ENCODE measurements around the gene RANBP17. TPM values are rescaled to one million over a fixed set of nuclear protein-coding genes. Genes with fewer than 3 reads are reported as not detected.
A peak's percentile ranks its signal among the peaks of the same experiment; 100 is the strongest.
"Not testable (repeated sequence)": the region's sequence is repeated elsewhere in the genome, so short reads cannot be mapped to it uniquely, and the experiment has no call there.

RANBP17 gene
- total RNA-seq, 2 donors from 2014 or later = not detected

- H3K4me3 Mint-ChIP-seq = no peak overlapping the region
- H3K27me3 Mint-ChIP-seq (ENCODE audit: low read depth) = no peaks in the 10 kb centered on the region
- peaks cover 2% of the 10 kb centered on the region in 2 donors for H3K9me3 Mint-ChIP-seq
- ATAC-seq (replicated peaks in 1 of 2) (no peak), DNase-seq (no peak)
- H3K4me1 Mint-ChIP-seq (ENCODE audit: low read depth) = no peaks in the 10 kb centered on the region
- H3K27ac Mint-ChIP-seq = no peak overlapping the region
- no peaks in the 10 kb centered on the region for H3K36me3 Mint-ChIP-seq (ENCODE audit: insufficient read depth in 2 of 2)
Measured at GRCh38 chr5:170848033-170848432, 13.8 kb upstream of the RANBP17 start.

- Mint-ChIP-seq H3K36me3 (ENCODE audit: insufficient read depth in 2 of 2) (no peaks in the 10 kb centered on the region), H3K4me3 (no peak overlapping the region), H3K27me3 (ENCODE audit: low read depth) (no peaks in the 10 kb centered on the region), H3K27ac (no peak overlapping the region), H3K9me3 (peaks cover 2% of the 10 kb centered on the region in 2 donors), H3K4me1 (ENCODE audit: low read depth) (no peaks in the 10 kb centered on the region)
- ATAC-seq (replicated peaks in 1 of 2) (no peak), DNase-seq (no peak)
Measured at GRCh38 chr5:170849374-170849773, 12.4 kb upstream of the RANBP17 start.

GRCh38 chr5:170854566-170854965 is 7.3 kb upstream of the RANBP17 start:
- no peaks in the 10 kb centered on the region for H3K4me1 Mint-ChIP-seq (ENCODE audit: low read depth)
- H3K4me3 Mint-ChIP-seq = no peak overlapping the region
- DNase-seq (no peak), ATAC-seq (replicated peaks in 1 of 2) (no peak)
- H3K9me3 Mint-ChIP-seq = peaks cover 3 to 7% of the 10 kb centered on the region in 2 donors
- no peaks in the 10 kb centered on the region for H3K27me3 Mint-ChIP-seq (ENCODE audit: low read depth)
- H3K27ac Mint-ChIP-seq = no peak overlapping the region
- H3K36me3 Mint-ChIP-seq (ENCODE audit: insufficient read depth in 2 of 2) = peaks cover 0 to 4% of the 10 kb centered on the region in 2 donors

GRCh38 chr5:170857066-170857465 is 4.8 kb upstream of the RANBP17 start:
- no peak for ATAC-seq (replicated peaks in 1 of 2)
- no peak for DNase-seq
- Mint-ChIP-seq H3K36me3 (ENCODE audit: insufficient read depth in 2 of 2) (peaks cover 14 to 15% of the 10 kb centered on the region in 2 donors), H3K4me1 (ENCODE audit: low read depth) (peaks cover 5% of the 10 kb centered on the region), H3K9me3 (peaks cover 13 to 17% of the 10 kb centered on the region in 2 donors), H3K27me3 (ENCODE audit: low read depth) (peaks cover 14% of the 10 kb centered on the region), H3K27ac (no peak overlapping the region), H3K4me3 (no peak overlapping the region)

GRCh38 chr5:170860415-170860814 is 1.4 kb upstream of the RANBP17 start:
- Mint-ChIP-seq H3K4me1 (ENCODE audit: low read depth) (peaks cover 5% of the 10 kb centered on the region), H3K36me3 (ENCODE audit: insufficient read depth in 2 of 2) (peaks cover 14 to 15% of the 10 kb centered on the region in 2 donors), H3K9me3 (peaks cover 15 to 17% of the 10 kb centered on the region in 2 donors), H3K27ac (no peak overlapping the region), H3K27me3 (ENCODE audit: low read depth) (peaks cover 38% of the 10 kb centered on the region), H3K4me3 (peak overlapping the region in 1 of 2 donors; percentile 21)
- ATAC-seq (replicated peaks in 1 of 2) (no peak), DNase-seq (no peak)

DNA sequence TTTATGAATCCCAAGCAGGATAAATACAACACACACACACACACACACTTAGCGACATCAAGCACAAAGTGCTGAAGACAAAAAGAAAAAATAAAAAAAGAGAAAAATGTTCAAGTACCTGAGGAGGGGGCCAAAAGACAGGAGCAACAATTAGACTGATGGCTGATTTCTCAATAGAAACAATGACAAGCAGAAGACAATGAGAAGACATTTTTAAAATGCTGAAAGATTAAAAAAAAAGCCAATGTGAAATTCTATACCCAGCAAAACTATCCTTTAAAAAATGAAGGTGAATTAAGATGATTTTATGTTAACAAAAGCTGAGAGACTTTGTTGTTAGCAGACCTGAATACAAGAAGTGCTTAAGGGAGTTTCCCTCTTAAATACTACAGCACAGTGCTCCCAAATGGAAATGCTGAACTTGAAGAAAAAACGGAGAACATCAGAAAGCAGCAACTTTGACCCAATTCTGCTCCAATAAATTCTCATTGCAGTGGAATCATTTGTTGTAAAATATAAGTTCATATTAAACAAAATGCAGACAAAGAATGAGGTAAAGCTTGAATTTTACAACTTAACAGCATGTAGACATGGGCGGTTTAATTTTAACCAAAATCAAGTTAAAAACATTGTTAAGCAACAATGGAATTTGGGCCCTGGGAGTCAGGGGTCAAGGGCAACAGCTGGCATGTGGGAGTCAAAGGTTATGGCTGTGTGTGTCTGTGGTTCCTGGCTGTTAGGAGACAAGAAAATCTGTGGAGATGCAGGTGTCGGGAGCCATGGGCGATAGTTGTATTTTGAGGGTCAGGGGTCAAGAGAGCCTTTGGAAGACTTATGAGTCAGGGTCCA is 776 bp upstream of the RANBP17 start:
- Mint-ChIP-seq H3K36me3 (ENCODE audit: insufficient read depth in 2 of 2) (peaks cover 14 to 15% of the 10 kb centered on the region in 2 donors), H3K27me3 (ENCODE audit: low read depth) (peaks cover 38% of the 10 kb centered on the region), H3K4me1 (ENCODE audit: low read depth) (peaks cover 5% of the 10 kb centered on the region), H3K4me3 (peak overlapping the region; percentile 21 to 53), H3K9me3 (peaks cover 15 to 17% of the 10 kb centered on the region in 2 donors), H3K27ac (no peak overlapping the region)
- no peak for DNase-seq
- ATAC-seq (replicated peaks in 1 of 2) = no peak

DNA sequence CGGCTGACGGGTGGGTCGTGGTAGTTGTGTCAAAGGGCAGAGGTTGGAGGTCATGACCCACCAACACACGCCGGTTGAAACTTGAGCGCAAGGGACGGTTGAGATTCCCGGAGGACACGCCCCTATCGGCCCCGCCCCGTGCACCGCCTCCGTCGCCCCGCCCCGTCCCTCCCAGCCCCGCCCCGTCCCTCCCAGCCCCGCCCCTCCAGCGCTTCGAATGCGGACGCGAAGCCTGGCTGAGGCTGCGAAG is 226 bp upstream of the RANBP17 start:
- Mint-ChIP-seq H3K4me3 (peak overlapping the region; percentile 21 to 53), H3K9me3 (peaks cover 15 to 17% of the 10 kb centered on the region in 2 donors), H3K27ac (no peak overlapping the region), H3K4me1 (ENCODE audit: low read depth) (peaks cover 5% of the 10 kb centered on the region), H3K27me3 (ENCODE audit: low read depth) (peaks cover 38% of the 10 kb centered on the region), H3K36me3 (ENCODE audit: insufficient read depth in 2 of 2) (peaks cover 14 to 15% of the 10 kb centered on the region in 2 donors)
- no peak for ATAC-seq (replicated peaks in 1 of 2)
- no peak for DNase-seq

- H3K27me3 Mint-ChIP-seq (ENCODE audit: low read depth) = peaks cover 43% of the 10 kb centered on the region
- peaks cover 5% of the 10 kb centered on the region for H3K4me1 Mint-ChIP-seq (ENCODE audit: low read depth)
- H3K36me3 Mint-ChIP-seq (ENCODE audit: insufficient read depth in 2 of 2) = peaks cover 14 to 15% of the 10 kb centered on the region in 2 donors
- no peak for DNase-seq
- peaks cover 15 to 16% of the 10 kb centered on the region in 2 donors for H3K9me3 Mint-ChIP-seq
- H3K4me3 Mint-ChIP-seq = no peak overlapping the region
- H3K27ac Mint-ChIP-seq = no peak overlapping the region
- no peak for ATAC-seq (replicated peaks in 1 of 2)
Measured at GRCh38 chr5:170863646-170864045, 1.8 kb downstream of the RANBP17 start.

DNA sequence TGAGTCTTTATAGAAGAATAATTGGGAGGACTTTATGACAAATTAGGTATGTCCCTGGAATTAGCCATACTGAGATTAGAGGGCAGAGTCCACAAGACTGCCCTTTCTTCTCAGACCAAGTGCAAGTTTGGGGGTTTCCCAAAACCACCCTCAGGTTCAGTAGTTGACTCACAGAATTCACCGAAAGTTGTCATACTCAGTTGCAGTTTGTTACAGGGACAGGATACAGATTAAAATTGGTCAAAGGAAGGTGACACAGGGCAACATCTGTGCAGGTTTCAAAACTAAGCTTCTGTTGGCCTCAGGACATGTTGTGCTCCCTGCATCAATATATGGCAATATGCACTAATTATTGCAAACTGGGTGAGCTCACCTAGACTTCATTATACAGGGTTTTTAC is 3.8 kb downstream of the RANBP17 start:
- H3K4me3 Mint-ChIP-seq = no peak overlapping the region

GRCh38 chr5:170867825-170868224 is 6.0 kb downstream of the RANBP17 start:
- no peak for ATAC-seq (replicated peaks in 1 of 2)
- no peak for DNase-seq
- H3K4me3 Mint-ChIP-seq = no peak overlapping the region
- H3K27me3 Mint-ChIP-seq (ENCODE audit: low read depth) = peaks cover 25% of the 10 kb centered on the region
- H3K36me3 Mint-ChIP-seq (ENCODE audit: insufficient read depth in 2 of 2) = no peaks in the 10 kb centered on the region
- peaks cover 1 to 7% of the 10 kb centered on the region in 2 donors for H3K9me3 Mint-ChIP-seq
- H3K4me1 Mint-ChIP-seq (ENCODE audit: low read depth) = no peaks in the 10 kb centered on the region
- H3K27ac Mint-ChIP-seq = no peak overlapping the region

More for the DNA sequence above, 3.8 kb downstream of the RANBP17 start:
- Mint-ChIP-seq H3K27ac (no peak overlapping the region), H3K9me3 (peaks cover 8 to 11% of the 10 kb centered on the region in 2 donors), H3K36me3 (ENCODE audit: insufficient read depth in 2 of 2) (peaks cover 7 to 9% of the 10 kb centered on the region in 2 donors), H3K4me1 (ENCODE audit: low read depth) (peaks cover 5% of the 10 kb centered on the region), H3K27me3 (ENCODE audit: low read depth) (peaks cover 41% of the 10 kb centered on the region)
- DNase-seq (no peak), ATAC-seq (replicated peaks in 1 of 2) (peak in 1 of 2 donors; percentile 36)

DNA sequence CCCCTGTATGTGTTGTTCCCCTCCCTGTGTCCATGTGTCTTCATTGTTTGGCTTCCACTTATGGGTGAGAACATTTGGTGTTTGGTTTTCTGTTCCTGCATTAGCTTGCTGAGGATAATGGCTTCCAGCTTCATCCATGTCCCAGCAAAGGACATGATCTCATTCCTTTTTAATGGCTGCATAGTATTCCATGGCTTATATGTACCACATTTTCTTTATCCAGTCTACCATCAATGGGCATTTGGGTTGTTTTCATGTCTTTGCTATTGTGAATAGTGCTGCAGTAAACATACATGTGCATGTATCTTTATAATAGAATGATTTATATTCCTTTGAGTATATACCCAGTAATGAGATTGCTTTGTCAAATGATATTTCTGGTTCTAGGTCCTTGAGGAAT is 8.6 kb downstream of the RANBP17 start:
- H3K27me3 Mint-ChIP-seq (ENCODE audit: low read depth); ATAC-seq (replicated peaks in 1 of 2); H3K36me3 Mint-ChIP-seq (ENCODE audit: insufficient read depth in 2 of 2); H3K4me3 Mint-ChIP-seq; DNase-seq; H3K27ac Mint-ChIP-seq; H3K4me1 Mint-ChIP-seq (ENCODE audit: low read depth): not testable (repeated sequence)
- peaks cover 6 to 12% of the 10 kb centered on the region in 2 donors for H3K9me3 Mint-ChIP-seq

DNA sequence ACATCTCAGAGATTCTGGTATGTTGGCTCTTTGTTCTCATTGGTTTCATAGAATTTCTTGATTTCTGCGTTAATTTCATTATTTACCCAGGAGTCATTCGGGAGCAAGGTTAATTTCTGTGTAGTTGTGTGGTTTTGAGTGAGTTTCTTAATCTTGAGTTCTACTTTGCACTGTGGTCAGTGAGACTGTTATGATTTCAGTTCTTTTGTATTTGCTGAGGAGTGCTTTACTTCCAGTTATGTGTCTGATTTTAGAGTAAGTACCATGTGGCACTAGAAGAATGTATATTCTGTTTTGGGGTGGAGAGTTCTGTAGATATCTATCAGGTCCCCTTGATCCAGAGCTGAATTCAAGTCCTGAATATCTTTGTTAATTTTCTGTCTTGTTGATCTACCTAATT is 12.2 kb downstream of the RANBP17 start:
- H3K27me3 Mint-ChIP-seq (ENCODE audit: low read depth) = no peaks in the 10 kb centered on the region
- no peaks in the 10 kb centered on the region for H3K36me3 Mint-ChIP-seq (ENCODE audit: insufficient read depth in 2 of 2)
- no peak overlapping the region for H3K27ac Mint-ChIP-seq
- ATAC-seq (replicated peaks in 1 of 2) = no peak
- peaks cover 6 to 17% of the 10 kb centered on the region in 2 donors for H3K9me3 Mint-ChIP-seq
- DNase-seq = no peak
- no peaks in the 10 kb centered on the region for H3K4me1 Mint-ChIP-seq (ENCODE audit: low read depth)
- no peak overlapping the region for H3K4me3 Mint-ChIP-seq

DNA sequence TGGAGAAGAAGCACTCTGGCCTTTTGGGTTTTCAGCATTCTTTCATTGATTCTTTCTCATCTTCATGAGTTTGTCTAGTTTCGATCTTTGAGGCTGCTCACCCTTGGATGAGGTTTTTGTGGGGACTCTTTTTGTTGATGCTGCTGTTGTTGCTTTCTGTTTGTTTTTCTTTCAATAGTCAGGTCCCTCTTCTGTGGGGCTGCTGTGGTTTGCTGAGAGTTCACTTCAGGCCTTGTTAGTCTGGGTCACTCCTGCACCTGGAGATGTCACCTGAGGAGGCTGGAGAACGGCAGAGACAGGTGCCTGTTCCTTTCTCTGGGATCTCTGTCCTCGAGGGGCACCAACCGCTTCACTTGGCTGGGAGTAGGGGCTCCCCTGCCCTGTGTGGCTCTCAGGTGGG is 14.0 kb downstream of the RANBP17 start:
- ATAC-seq (replicated peaks in 1 of 2) (no peak), DNase-seq (no peak)
- H3K4me1 Mint-ChIP-seq (ENCODE audit: low read depth) = no peaks in the 10 kb centered on the region
- H3K9me3 Mint-ChIP-seq = peaks cover 6 to 15% of the 10 kb centered on the region in 2 donors
- no peaks in the 10 kb centered on the region for H3K36me3 Mint-ChIP-seq (ENCODE audit: insufficient read depth in 2 of 2)
- H3K27me3 Mint-ChIP-seq (ENCODE audit: low read depth) = no peaks in the 10 kb centered on the region
- H3K4me3 Mint-ChIP-seq = no peak overlapping the region
- H3K27ac Mint-ChIP-seq = no peak overlapping the region

- peaks cover 0 to 7% of the 10 kb centered on the region in 2 donors for H3K9me3 Mint-ChIP-seq
- DNase-seq = no peak
- no peaks in the 10 kb centered on the region for H3K4me1 Mint-ChIP-seq (ENCODE audit: low read depth)
- no peak overlapping the region for H3K4me3 Mint-ChIP-seq
- H3K36me3 Mint-ChIP-seq (ENCODE audit: insufficient read depth in 2 of 2) = no peaks in the 10 kb centered on the region
- no peak overlapping the region for H3K27ac Mint-ChIP-seq
- ATAC-seq (replicated peaks in 1 of 2) = no peak
- H3K27me3 Mint-ChIP-seq (ENCODE audit: low read depth) = no peaks in the 10 kb centered on the region
Measured at GRCh38 chr5:170880084-170880483, 18.3 kb downstream of the RANBP17 start.

Measured in activated T-cell treated with anti-CD3 and anti-CD28 coated beads, Interleukin-2, amount 50 U/mL, for 72 hours (primary cell).